Measurements from ENCODE around the gene GARNL3.

DNA sequence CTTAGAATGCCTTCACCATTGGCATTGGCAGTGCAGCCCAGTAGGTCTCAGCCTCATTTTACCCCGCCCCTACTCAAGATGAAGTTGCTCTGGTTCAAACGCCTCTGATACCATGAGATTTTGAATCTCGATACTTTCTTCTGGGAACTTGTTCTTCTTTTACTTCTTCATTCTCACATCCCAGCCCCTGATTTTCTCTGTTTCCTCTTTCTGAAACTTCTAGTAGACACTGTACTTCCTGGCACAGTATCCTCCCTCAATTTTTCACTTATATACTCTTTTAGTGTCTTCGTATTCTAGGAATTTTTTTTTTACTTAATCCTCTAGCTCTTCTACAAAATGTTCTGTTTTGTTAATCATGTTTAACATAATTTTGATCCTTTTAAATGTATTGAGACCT, 146.5 kb downstream of the GARNL3 start:
- TF ChIP-seq, protein P1, sequence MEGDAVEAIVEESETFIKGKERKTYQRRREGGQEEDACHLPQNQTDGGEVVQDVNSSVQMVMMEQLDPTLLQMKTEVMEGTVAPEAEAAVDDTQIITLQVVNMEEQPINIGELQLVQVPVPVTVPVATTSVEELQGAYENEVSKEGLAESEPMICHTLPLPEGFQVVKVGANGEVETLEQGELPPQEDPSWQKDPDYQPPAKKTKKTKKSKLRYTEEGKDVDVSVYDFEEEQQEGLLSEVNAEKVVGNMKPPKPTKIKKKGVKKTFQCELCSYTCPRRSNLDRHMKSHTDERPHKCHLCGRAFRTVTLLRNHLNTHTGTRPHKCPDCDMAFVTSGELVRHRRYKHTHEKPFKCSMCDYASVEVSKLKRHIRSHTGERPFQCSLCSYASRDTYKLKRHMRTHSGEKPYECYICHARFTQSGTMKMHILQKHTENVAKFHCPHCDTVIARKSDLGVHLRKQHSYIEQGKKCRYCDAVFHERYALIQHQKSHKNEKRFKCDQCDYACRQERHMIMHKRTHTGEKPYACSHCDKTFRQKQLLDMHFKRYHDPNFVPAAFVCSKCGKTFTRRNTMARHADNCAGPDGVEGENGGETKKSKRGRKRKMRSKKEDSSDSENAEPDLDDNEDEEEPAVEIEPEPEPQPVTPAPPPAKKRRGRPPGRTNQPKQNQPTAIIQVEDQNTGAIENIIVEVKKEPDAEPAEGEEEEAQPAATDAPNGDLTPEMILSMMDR (IDR thresholded peaks at IDR 0.05) = no peak
- no peak for TF ChIP-seq POLR2A (IDR thresholded peaks at IDR 0.05)

All from heart left ventricle (tissue), 13 donors.